ENCODE measurements around the gene ATP9A. TPM values are rescaled to one million over a fixed set of nuclear protein-coding genes. Genes with fewer than 3 reads are reported as not detected.

Gene ATP9A
- total RNA-seq, 3 donors from 2014 or later = 54.0 to 102 (median 59.4) TPM

GRCh38 chr20:51560550-51561307 is 207.5 kb downstream of the ATP9A start:
- intact Hi-C loops (cut with DNase I, micrococcal nuclease) = no loop called here
- H3K4me3 ChIP-seq = no peak overlapping the region
- H3K9me3 ChIP-seq = no peaks in the 10 kb centered on the region

GRCh38 chr20:51560042-51560441 is 208.1 kb downstream of the ATP9A start:
- DNase-seq (no peak), ATAC-seq (no peak)
- Histone ChIP-seq H3K4me1 (ENCODE audit: low read depth) (peaks cover 17% of the 10 kb centered on the region), H3K4me3 (no peak overlapping the region), H3K36me3 (ENCODE audit: low read depth) (no peaks in the 10 kb centered on the region), H3K9me3 (no peaks in the 10 kb centered on the region)
- TF ChIP-seq, protein P1, sequence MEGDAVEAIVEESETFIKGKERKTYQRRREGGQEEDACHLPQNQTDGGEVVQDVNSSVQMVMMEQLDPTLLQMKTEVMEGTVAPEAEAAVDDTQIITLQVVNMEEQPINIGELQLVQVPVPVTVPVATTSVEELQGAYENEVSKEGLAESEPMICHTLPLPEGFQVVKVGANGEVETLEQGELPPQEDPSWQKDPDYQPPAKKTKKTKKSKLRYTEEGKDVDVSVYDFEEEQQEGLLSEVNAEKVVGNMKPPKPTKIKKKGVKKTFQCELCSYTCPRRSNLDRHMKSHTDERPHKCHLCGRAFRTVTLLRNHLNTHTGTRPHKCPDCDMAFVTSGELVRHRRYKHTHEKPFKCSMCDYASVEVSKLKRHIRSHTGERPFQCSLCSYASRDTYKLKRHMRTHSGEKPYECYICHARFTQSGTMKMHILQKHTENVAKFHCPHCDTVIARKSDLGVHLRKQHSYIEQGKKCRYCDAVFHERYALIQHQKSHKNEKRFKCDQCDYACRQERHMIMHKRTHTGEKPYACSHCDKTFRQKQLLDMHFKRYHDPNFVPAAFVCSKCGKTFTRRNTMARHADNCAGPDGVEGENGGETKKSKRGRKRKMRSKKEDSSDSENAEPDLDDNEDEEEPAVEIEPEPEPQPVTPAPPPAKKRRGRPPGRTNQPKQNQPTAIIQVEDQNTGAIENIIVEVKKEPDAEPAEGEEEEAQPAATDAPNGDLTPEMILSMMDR (IDR thresholded peaks at IDR 0.05) = no peak
- intact Hi-C loops (cut with DNase I, micrococcal nuclease) = no loop called here

More at GRCh38 chr20:51560550-51561307, 207.5 kb downstream of the ATP9A start:
- H3K36me3 ChIP-seq (ENCODE audit: low read depth) = no peaks in the 10 kb centered on the region
- DNase-seq (no peak), ATAC-seq (no peak)
- H3K4me1 ChIP-seq (ENCODE audit: low read depth) = peaks cover 17% of the 10 kb centered on the region
- TF ChIP-seq, protein P1 (IDR thresholded peaks at IDR 0.05) = no peak

- ATAC-seq = no peak
- H3K36me3 ChIP-seq (ENCODE audit: low read depth) = no peaks in the 10 kb centered on the region
- H3K4me1 ChIP-seq (ENCODE audit: low read depth) = no peaks in the 10 kb centered on the region
- no peaks in the 10 kb centered on the region for H3K9me3 ChIP-seq
- TF ChIP-seq, protein P1 (IDR thresholded peaks at IDR 0.05) = no peak
- H3K4me3 ChIP-seq = no peak overlapping the region
- intact Hi-C loops (cut with DNase I, micrococcal nuclease) = no loop called here
- DNase-seq = no peak
These were observed 213.5 kb downstream of the ATP9A start for GRCh38 chr20:51554538-51555165.

- H3K4me3 ChIP-seq = no peak overlapping the region
- ATAC-seq (no peak), DNase-seq (no peak)
- intact Hi-C loops (cut with DNase I, micrococcal nuclease) = no loop called here
- TF ChIP-seq, protein P1 (IDR thresholded peaks at IDR 0.05) = no peak
- H3K4me1 ChIP-seq (ENCODE audit: low read depth) = no peaks in the 10 kb centered on the region
- H3K9me3 ChIP-seq = no peaks in the 10 kb centered on the region
- no peaks in the 10 kb centered on the region for H3K36me3 ChIP-seq (ENCODE audit: low read depth)
These were observed 214.2 kb downstream of the ATP9A start for GRCh38 chr20:51553897-51554486.

- ATAC-seq = no peak
- H3K9me3 ChIP-seq = no peaks in the 10 kb centered on the region
- TF ChIP-seq, protein P1 (IDR thresholded peaks at IDR 0.05) = no peak
- no peak for DNase-seq
- no peaks in the 10 kb centered on the region for H3K4me1 ChIP-seq (ENCODE audit: low read depth)
- H3K4me3 ChIP-seq = no peak overlapping the region
- H3K36me3 ChIP-seq (ENCODE audit: low read depth) = no peaks in the 10 kb centered on the region
- intact Hi-C loops (cut with DNase I, micrococcal nuclease) = no loop called here
These were observed 217.0 kb downstream of the ATP9A start for GRCh38 chr20:51551186-51551585.
